ENCODE results near the gene SUMF1.
"Not testable (repeated sequence)": the region's sequence is repeated elsewhere in the genome, so short reads cannot be mapped to it uniquely, and the experiment has no call there.

Gene SUMF1

GRCh38 chr3:4332574-4332973, 134.5 kb downstream of the SUMF1 start:
- no peak for ATAC-seq
- TF ChIP-seq ISL1 (CRISPR knock-in tag; IDR thresholded peaks at IDR 0.05) = no peak
- TF ChIP-seq ZNF70 (CRISPR knock-in tag; IDR thresholded peaks at IDR 0.05) = no peak
- no peak for TF ChIP-seq ZFP30 (CRISPR knock-in tag; IDR thresholded peaks at IDR 0.05)
- no peak for TF ChIP-seq ZNF565 (CRISPR knock-in tag; conservative IDR thresholded peaks at IDR 0.05; ENCODE audit: low read depth)
- TF ChIP-seq BACH2 (CRISPR knock-in tag; IDR thresholded peaks at IDR 0.05; ENCODE audit: borderline replicate concordance) = no peak
- no peak for TF ChIP-seq OSR1 (CRISPR knock-in tag; IDR thresholded peaks at IDR 0.05)
- no peak for TF ChIP-seq ZFP3 (CRISPR knock-in tag; IDR thresholded peaks at IDR 0.05)
- no peak for TF ChIP-seq CSRNP3 (CRISPR knock-in tag; IDR thresholded peaks at IDR 0.05)
- TF ChIP-seq RARB (CRISPR knock-in tag; IDR thresholded peaks at IDR 0.05) = no peak
- TF ChIP-seq CSDC2 (CRISPR knock-in tag; IDR thresholded peaks at IDR 0.05) = no peak
- no peak for TF ChIP-seq POU6F1 (CRISPR knock-in tag; IDR thresholded peaks at IDR 0.05; ENCODE audit: borderline replicate concordance, low read depth)
- TF ChIP-seq GLIS3 (CRISPR knock-in tag; IDR thresholded peaks at IDR 0.05) = no peak
- TF ChIP-seq ARNTL (CRISPR knock-in tag; IDR thresholded peaks at IDR 0.05; ENCODE audit: borderline replicate concordance, low read depth) = no peak
- TF ChIP-seq ZNF8 (CRISPR knock-in tag; IDR thresholded peaks at IDR 0.05) = no peak
- TF ChIP-seq, protein P1, sequence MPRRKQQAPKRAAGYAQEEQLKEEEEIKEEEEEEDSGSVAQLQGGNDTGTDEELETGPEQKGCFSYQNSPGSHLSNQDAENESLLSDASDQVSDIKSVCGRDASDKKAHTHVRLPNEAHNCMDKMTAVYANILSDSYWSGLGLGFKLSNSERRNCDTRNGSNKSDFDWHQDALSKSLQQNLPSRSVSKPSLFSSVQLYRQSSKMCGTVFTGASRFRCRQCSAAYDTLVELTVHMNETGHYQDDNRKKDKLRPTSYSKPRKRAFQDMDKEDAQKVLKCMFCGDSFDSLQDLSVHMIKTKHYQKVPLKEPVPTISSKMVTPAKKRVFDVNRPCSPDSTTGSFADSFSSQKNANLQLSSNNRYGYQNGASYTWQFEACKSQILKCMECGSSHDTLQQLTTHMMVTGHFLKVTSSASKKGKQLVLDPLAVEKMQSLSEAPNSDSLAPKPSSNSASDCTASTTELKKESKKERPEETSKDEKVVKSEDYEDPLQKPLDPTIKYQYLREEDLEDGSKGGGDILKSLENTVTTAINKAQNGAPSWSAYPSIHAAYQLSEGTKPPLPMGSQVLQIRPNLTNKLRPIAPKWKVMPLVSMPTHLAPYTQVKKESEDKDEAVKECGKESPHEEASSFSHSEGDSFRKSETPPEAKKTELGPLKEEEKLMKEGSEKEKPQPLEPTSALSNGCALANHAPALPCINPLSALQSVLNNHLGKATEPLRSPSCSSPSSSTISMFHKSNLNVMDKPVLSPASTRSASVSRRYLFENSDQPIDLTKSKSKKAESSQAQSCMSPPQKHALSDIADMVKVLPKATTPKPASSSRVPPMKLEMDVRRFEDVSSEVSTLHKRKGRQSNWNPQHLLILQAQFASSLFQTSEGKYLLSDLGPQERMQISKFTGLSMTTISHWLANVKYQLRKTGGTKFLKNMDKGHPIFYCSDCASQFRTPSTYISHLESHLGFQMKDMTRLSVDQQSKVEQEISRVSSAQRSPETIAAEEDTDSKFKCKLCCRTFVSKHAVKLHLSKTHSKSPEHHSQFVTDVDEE (CRISPR knock-in tag; IDR thresholded peaks at IDR 0.05) = no peak
- no peak for TF ChIP-seq ESRRG (CRISPR knock-in tag; IDR thresholded peaks at IDR 0.05)
- no peak for TF ChIP-seq PPARA (CRISPR knock-in tag; IDR thresholded peaks at IDR 0.05; ENCODE audit: borderline replicate concordance)
- no peak for TF ChIP-seq TCF4 (CRISPR knock-in tag; IDR thresholded peaks at IDR 0.05; ENCODE audit: borderline replicate concordance)

DNA sequence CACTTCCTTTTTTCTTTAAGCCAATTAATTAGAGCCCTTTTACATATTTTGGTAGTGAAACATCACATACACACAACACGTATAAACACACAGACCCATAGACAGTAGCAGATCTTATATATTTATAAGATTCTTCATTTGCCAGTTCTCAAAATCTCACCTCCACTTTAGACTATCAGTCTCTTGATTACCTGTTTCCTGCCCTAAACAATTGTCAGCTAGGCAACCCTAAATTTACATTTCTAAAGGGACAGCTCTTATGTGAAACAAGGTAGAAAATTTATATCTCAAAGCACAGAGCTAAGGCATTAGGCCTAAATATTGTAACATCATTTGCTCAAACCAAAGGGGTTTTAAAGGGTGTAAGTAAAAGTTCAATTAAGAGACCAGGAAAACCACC, 135.0 kb downstream of the SUMF1 start:
- ATAC-seq = no peak
- TF ChIP-seq ESRRG (CRISPR knock-in tag; IDR thresholded peaks at IDR 0.05) = no peak

GRCh38 chr3:4329806-4330205, 137.3 kb downstream of the SUMF1 start:
- ATAC-seq = not testable (repeated sequence)

GRCh38 chr3:4326868-4327267, 140.2 kb downstream of the SUMF1 start:
- no peak for ATAC-seq

GRCh38 chr3:4323246-4324027, 143.6 kb downstream of the SUMF1 start:
- no peak for TF ChIP-seq ISL1 (CRISPR knock-in tag; IDR thresholded peaks at IDR 0.05)
- ATAC-seq = no peak

More at GRCh38 chr3:4326868-4327267, 140.2 kb downstream of the SUMF1 start:
- TF ChIP-seq RARB (CRISPR knock-in tag; IDR thresholded peaks at IDR 0.05) = no peak
- TF ChIP-seq GLIS3 (CRISPR knock-in tag; IDR thresholded peaks at IDR 0.05) = no peak

GRCh38 chr3:4322635-4323034, 144.4 kb downstream of the SUMF1 start:
- ATAC-seq = no peak
- TF ChIP-seq ZNF70 (CRISPR knock-in tag; IDR thresholded peaks at IDR 0.05) (no peak), SNAI2 (CRISPR knock-in tag; IDR thresholded peaks at IDR 0.05) (no peak), BACH2 (CRISPR knock-in tag; IDR thresholded peaks at IDR 0.05; ENCODE audit: borderline replicate concordance) (no peak), ZNF8 (CRISPR knock-in tag; IDR thresholded peaks at IDR 0.05) (no peak), GLIS3 (CRISPR knock-in tag; IDR thresholded peaks at IDR 0.05) (no peak), CSRNP3 (CRISPR knock-in tag; IDR thresholded peaks at IDR 0.05) (no peak)
- TF ChIP-seq, protein P2, sequence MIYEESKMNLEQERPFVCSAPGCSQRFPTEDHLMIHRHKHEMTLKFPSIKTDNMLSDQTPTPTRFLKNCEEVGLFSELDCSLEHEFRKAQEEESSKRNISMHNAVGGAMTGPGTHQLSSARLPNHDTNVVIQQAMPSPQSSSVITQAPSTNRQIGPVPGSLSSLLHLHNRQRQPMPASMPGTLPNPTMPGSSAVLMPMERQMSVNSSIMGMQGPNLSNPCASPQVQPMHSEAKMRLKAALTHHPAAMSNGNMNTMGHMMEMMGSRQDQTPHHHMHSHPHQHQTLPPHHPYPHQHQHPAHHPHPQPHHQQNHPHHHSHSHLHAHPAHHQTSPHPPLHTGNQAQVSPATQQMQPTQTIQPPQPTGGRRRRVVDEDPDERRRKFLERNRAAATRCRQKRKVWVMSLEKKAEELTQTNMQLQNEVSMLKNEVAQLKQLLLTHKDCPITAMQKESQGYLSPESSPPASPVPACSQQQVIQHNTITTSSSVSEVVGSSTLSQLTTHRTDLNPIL (CRISPR knock-in tag; IDR thresholded peaks at IDR 0.05; ENCODE audit: low read depth) = no peak
- TF ChIP-seq, protein P3, sequence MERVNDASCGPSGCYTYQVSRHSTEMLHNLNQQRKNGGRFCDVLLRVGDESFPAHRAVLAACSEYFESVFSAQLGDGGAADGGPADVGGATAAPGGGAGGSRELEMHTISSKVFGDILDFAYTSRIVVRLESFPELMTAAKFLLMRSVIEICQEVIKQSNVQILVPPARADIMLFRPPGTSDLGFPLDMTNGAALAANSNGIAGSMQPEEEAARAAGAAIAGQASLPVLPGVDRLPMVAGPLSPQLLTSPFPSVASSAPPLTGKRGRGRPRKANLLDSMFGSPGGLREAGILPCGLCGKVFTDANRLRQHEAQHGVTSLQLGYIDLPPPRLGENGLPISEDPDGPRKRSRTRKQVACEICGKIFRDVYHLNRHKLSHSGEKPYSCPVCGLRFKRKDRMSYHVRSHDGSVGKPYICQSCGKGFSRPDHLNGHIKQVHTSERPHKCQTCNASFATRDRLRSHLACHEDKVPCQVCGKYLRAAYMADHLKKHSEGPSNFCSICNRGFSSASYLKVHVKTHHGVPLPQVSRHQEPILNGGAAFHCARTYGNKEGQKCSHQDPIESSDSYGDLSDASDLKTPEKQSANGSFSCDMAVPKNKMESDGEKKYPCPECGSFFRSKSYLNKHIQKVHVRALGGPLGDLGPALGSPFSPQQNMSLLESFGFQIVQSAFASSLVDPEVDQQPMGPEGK (CRISPR knock-in tag; IDR thresholded peaks at IDR 0.05; ENCODE audit: borderline replicate concordance) = no peak
